WERI-Rb-1 (cell line): ENCODE measurements around the gene NDUFA7.
"Not testable (repeated sequence)": the region's sequence is repeated elsewhere in the genome, so short reads cannot be mapped to it uniquely, and the experiment has no call there.

Experiments
- DNase-seq: peaks from one replicate; pipeline ENCODE4 v3.0.0-alpha.2; 2020
- H3K27ac ChIP-seq: fragments of 250-450 bp; sonication (Bioruptor Pico); 2 replicates; pipeline ENCODE4 v1.5.1; 2020; ENCODE audit warnings: mild to moderate bottlenecking, moderate library complexity
- H3K27me3 ChIP-seq: fragments of 250-450 bp; sonication (Bioruptor Pico); 2 replicates; pipeline ENCODE4 v1.5.1; 2021; ENCODE audit warnings: mild to moderate bottlenecking, low read depth, moderate library complexity; ENCODE audit not compliant: insufficient read depth, severe bottlenecking
- H3K36me3 ChIP-seq: fragments of 250-450 bp; sonication (Bioruptor Pico); 2 replicates; pipeline ENCODE4 v1.5.1; 2020; ENCODE audit warnings: mild to moderate bottlenecking, moderate library complexity
- H3K4me3 ChIP-seq: 2 replicates; pipeline ENCODE4 v1.5.1; 2011; ENCODE audit warnings: low read depth, mild to moderate bottlenecking, control low read depth, low read length
- H3K9me3 ChIP-seq: fragments of 250-450 bp; sonication (Bioruptor Pico); 2 replicates; pipeline ENCODE4 v1.5.1; 2021; ENCODE audit warnings: mild to moderate bottlenecking, moderate library complexity; ENCODE audit not compliant: severe bottlenecking
- CTCF ChIP-seq: IDR thresholded peaks from 2 replicates; pipeline ENCODE4 v1.5.1; 2011; ENCODE audit warnings: low read depth, mild to moderate bottlenecking, control low read depth, inconsistent platforms, low read length

The NDUFA7 gene

GRCh38 chr19:8322638-8322997, 1.4 kb upstream of the NDUFA7 start:
- Histone ChIP-seq H3K4me3 (peak overlapping the region; percentile 71; the same call in 1 of the 2 replicates), H3K9me3 (peaks cover 4% of the 10 kb centered on the region), H3K27me3 (no peaks in the 10 kb centered on the region), H3K27ac (no peak overlapping the region), H3K36me3 (peaks cover 28% of the 10 kb centered on the region)
- no peak for TF ChIP-seq CTCF
- DNase-seq = no peak

- no peaks in the 10 kb centered on the region for H3K27me3 ChIP-seq
- peaks cover 3% of the 10 kb centered on the region for H3K9me3 ChIP-seq
- H3K27ac ChIP-seq = peak overlapping the region; percentile 85
- H3K4me3 ChIP-seq = peak overlapping the region; percentile 71
- H3K36me3 ChIP-seq = peaks cover 28% of the 10 kb centered on the region
- no peak for TF ChIP-seq CTCF
- DNase-seq = no peak
These were observed 937 bp upstream of the NDUFA7 start for GRCh38 chr19:8321986-8322637.

- Histone ChIP-seq H3K27me3 (no peaks in the 10 kb centered on the region), H3K9me3 (no peaks in the 10 kb centered on the region), H3K27ac (peak overlapping the region; percentile 85), H3K4me3 (peak overlapping the region; percentile 71), H3K36me3 (peaks cover 30% of the 10 kb centered on the region)
- TF ChIP-seq CTCF = no peak
- no peak for DNase-seq
These were observed 560 bp downstream of the NDUFA7 start for GRCh38 chr19:8320564-8321066.

GRCh38 chr19:8319807-8320520, 1.2 kb downstream of the NDUFA7 start:
- Histone ChIP-seq H3K27ac (peak overlapping the region; percentile 85), H3K27me3 (no peaks in the 10 kb centered on the region), H3K36me3 (peaks cover 33% of the 10 kb centered on the region), H3K4me3 (peak overlapping the region; percentile 71), H3K9me3 (no peaks in the 10 kb centered on the region)
- DNase-seq = no peak
- no peak for TF ChIP-seq CTCF

- DNase-seq, H3K27ac ChIP-seq, H3K27me3 ChIP-seq, H3K4me3 ChIP-seq, H3K9me3 ChIP-seq: not testable (repeated sequence)
- H3K36me3 ChIP-seq = peaks cover 35% of the 10 kb centered on the region
These were observed 2.3 kb downstream of the NDUFA7 start for GRCh38 chr19:8318835-8319234.

GRCh38 chr19:8316351-8317125, 4.6 kb downstream of the NDUFA7 start:
- peaks cover 30% of the 10 kb centered on the region for H3K36me3 ChIP-seq
- no peak for DNase-seq
- H3K27ac ChIP-seq = no peak overlapping the region; the same call in 1 of the 2 replicates
- H3K4me3 ChIP-seq = no peak overlapping the region
- H3K27me3 ChIP-seq = no peaks in the 10 kb centered on the region
- no peak for TF ChIP-seq CTCF
- no peaks in the 10 kb centered on the region for H3K9me3 ChIP-seq

- H3K36me3 ChIP-seq = peaks cover 40% of the 10 kb centered on the region
These were observed 6.1 kb downstream of the NDUFA7 start for GRCh38 chr19:8314981-8315640.

More at GRCh38 chr19:8314981-8315640, 6.1 kb downstream of the NDUFA7 start:
- DNase-seq = peak; percentile 57
- not testable (repeated sequence) for H3K9me3 ChIP-seq, H3K27me3 ChIP-seq, H3K4me3 ChIP-seq
- peak overlapping the region; percentile 72 for H3K27ac ChIP-seq
